WTC11 (cell line): ENCODE measurements around the gene CPEB4. TPM values are rescaled to one million over a fixed set of nuclear protein-coding genes. Genes with fewer than 3 reads are reported as not detected.

Experiments used
- ATAC-seq: fragments of 200-7000 bp; cut with Tn5 transposase; 2 replicates; pipeline ENCODE4 v1.10.0; 2021; ENCODE audit warnings: mild to moderate bottlenecking, moderate library complexity
- CTCF ChIA-PET: fragments of 300-600 bp; sonication (Branson Sonifier 250); formaldehyde crosslinking; loops from one replicate; lab custom pipeline; 2021; ENCODE audit warnings: antibody characterized with exemption; lab: Charles Lee
- POLR2A ChIA-PET: fragments of 350-600 bp; sonication (Branson Sonifier 250); formaldehyde crosslinking; loops from one replicate; lab custom pipeline; 2021; ENCODE audit warnings: antibody characterized with exemption; lab: Charles Lee
- DNase-seq: peaks from one replicate; pipeline ENCODE4 v3.0.0; 2021; ENCODE audit warnings: low spot score
- H3K27ac Mint-ChIP-seq: 2 replicates; pipeline ENCODE4 v1.8.0; 2021; ENCODE audit warnings: mixed read lengths
- H3K27me3 Mint-ChIP-seq: 2 replicates; pipeline ENCODE4 v1.8.0; 2021; ENCODE audit warnings: low read depth, mild to moderate bottlenecking, moderate library complexity, mixed read lengths
- H3K36me3 Mint-ChIP-seq: 2 replicates; pipeline ENCODE4 v1.8.0; 2021; ENCODE audit warnings: mixed read lengths
- H3K4me1 Mint-ChIP-seq: 2 replicates; pipeline ENCODE4 v1.8.0; 2022; ENCODE audit warnings: mixed read lengths
- H3K4me3 Mint-ChIP-seq: 2 replicates; pipeline ENCODE4 v1.8.0; 2021; ENCODE audit warnings: mild to moderate bottlenecking, moderate library complexity, mixed read lengths
- H3K9me3 Mint-ChIP-seq: 2 replicates; pipeline ENCODE4 v1.8.0; 2021; ENCODE audit warnings: mixed read lengths
- EMX1 ChIP-seq: fragments of 250-450 bp; sonication (Bioruptor Pico); IDR thresholded peaks from 2 replicates; pipeline ENCODE4 v1.8.0; 2021; ENCODE audit warnings: mild to moderate bottlenecking
- FOXK1 ChIP-seq: sonication (generic); formaldehyde crosslinking; IDR thresholded peaks from 2 replicates; pipeline ENCODE4 v1.8.0; 2022; ENCODE audit warnings: mild to moderate bottlenecking, moderate library complexity, missing genetic modification reagents
- IRF1 ChIP-seq: sonication (generic); formaldehyde crosslinking; IDR thresholded peaks from 2 replicates; pipeline ENCODE4 v1.8.0; 2023; ENCODE audit warnings: missing genetic modification reagents
- MXD4 ChIP-seq: fragments of 250-450 bp; sonication (Bioruptor Pico); IDR thresholded peaks from 2 replicates; pipeline ENCODE4 v1.8.0; 2021; ENCODE audit warnings: mild to moderate bottlenecking, moderate library complexity, borderline replicate concordance
- NFE2L1 ChIP-seq: sonication (generic); formaldehyde crosslinking; IDR thresholded peaks from 2 replicates; pipeline ENCODE4 v1.8.1; 2023; ENCODE audit warnings: missing genetic modification reagents
- NFYB ChIP-seq: sonication (generic); formaldehyde crosslinking; conservative IDR thresholded peaks from 2 replicates; pipeline ENCODE4 v1.8.0; 2022; ENCODE audit warnings: low read depth, missing genetic modification reagents
- OVOL2 ChIP-seq: fragments of 250-450 bp; sonication (Bioruptor Pico); IDR thresholded peaks from 2 replicates; pipeline ENCODE4 v1.9.0; 2021; ENCODE audit warnings: mild to moderate bottlenecking, borderline replicate concordance
- RORB ChIP-seq: fragments of 250-450 bp; sonication (Bioruptor Pico); IDR thresholded peaks from 2 replicates; pipeline ENCODE4 v1.9.0; 2021; ENCODE audit warnings: mild to moderate bottlenecking
- SMAD3 ChIP-seq: sonication (generic); formaldehyde crosslinking; IDR thresholded peaks from 2 replicates; pipeline ENCODE4 v1.8.0; 2022; ENCODE audit warnings: missing genetic modification reagents, mild to moderate bottlenecking, borderline replicate concordance
- ZBTB21 ChIP-seq: sonication (generic); formaldehyde crosslinking; IDR thresholded peaks from 2 replicates; pipeline ENCODE4 v1.8.1; 2023; ENCODE audit warnings: mild to moderate bottlenecking, missing genetic modification reagents, borderline replicate concordance
- ZNF219 ChIP-seq: sonication (generic); formaldehyde crosslinking; IDR thresholded peaks from 2 replicates; pipeline ENCODE4 v1.8.0; 2023; ENCODE audit warnings: missing genetic modification reagents, mild to moderate bottlenecking, borderline replicate concordance
- ZNF317 ChIP-seq: sonication (generic); formaldehyde crosslinking; IDR thresholded peaks from 2 replicates; pipeline ENCODE4 v1.8.1; 2023; ENCODE audit warnings: low read depth, mild to moderate bottlenecking, moderate library complexity, missing genetic modification reagents, borderline replicate concordance
- total RNA-seq: library from RNA; stranded (reverse); gene quantifications from 3 replicates; pipeline ENCODE4 v1.2.3, GENCODE V29; 2021
- TF ChIP-seq, protein P1 (sequence below): sonication (generic); formaldehyde crosslinking; IDR thresholded peaks from 2 replicates; pipeline ENCODE4 v1.8.1; 2023; ENCODE audit warnings: mild to moderate bottlenecking, moderate library complexity, missing genetic modification reagents
- TF ChIP-seq, protein P2 (sequence below): sonication (generic); formaldehyde crosslinking; IDR thresholded peaks from 2 replicates; pipeline ENCODE4 v1.8.1; 2023; ENCODE audit warnings: mild to moderate bottlenecking, missing genetic modification reagents, borderline replicate concordance
- TF ChIP-seq, protein P3 (sequence below): fragments of 250-450 bp; sonication (Bioruptor Pico); IDR thresholded peaks from 2 replicates; pipeline ENCODE4 v1.9.0; 2021; ENCODE audit warnings: mild to moderate bottlenecking
- TF ChIP-seq, protein P4 (sequence below): sonication (generic); formaldehyde crosslinking; IDR thresholded peaks from 2 replicates; pipeline ENCODE4 v1.8.1; 2022; ENCODE audit warnings: low read depth, mild to moderate bottlenecking, moderate library complexity, missing genetic modification reagents, borderline replicate concordance

The CPEB4 gene
- total RNA-seq, 1 experiment from 2014 or later, result 12.7 TPM

- POLR2A ChIA-PET, result interaction anchor here (0.5 kb wide), 1 partner anchor 13 kb away, joined by 3 read pairs; no protein-coding TSS in a partner anchor
- H3K4me3 Mint-ChIP-seq, result no peak overlapping the region
- peaks cover 45% of the 10 kb centered on the region for H3K4me1 Mint-ChIP-seq
- TF ChIP-seq ZNF219 (no peak), MXD4 (CRISPR knock-in tag) (no peak)
- TF ChIP-seq, protein P1, sequence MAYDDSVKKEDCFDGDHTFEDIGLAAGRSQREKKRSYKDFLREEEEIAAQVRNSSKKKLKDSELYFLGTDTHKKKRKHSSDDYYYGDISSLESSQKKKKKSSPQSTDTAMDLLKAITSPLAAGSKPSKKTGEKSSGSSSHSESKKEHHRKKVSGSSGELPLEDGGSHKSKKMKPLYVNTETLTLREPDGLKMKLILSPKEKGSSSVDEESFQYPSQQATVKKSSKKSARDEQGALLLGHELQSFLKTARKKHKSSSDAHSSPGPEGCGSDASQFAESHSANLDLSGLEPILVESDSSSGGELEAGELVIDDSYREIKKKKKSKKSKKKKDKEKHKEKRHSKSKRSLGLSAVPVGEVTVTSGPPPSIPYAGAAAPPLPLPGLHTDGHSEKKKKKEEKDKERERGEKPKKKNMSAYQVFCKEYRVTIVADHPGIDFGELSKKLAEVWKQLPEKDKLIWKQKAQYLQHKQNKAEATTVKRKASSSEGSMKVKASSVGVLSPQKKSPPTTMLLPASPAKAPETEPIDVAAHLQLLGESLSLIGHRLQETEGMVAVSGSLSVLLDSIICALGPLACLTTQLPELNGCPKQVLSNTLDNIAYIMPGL (CRISPR knock-in tag), result no peak
- TF ChIP-seq, protein P2, sequence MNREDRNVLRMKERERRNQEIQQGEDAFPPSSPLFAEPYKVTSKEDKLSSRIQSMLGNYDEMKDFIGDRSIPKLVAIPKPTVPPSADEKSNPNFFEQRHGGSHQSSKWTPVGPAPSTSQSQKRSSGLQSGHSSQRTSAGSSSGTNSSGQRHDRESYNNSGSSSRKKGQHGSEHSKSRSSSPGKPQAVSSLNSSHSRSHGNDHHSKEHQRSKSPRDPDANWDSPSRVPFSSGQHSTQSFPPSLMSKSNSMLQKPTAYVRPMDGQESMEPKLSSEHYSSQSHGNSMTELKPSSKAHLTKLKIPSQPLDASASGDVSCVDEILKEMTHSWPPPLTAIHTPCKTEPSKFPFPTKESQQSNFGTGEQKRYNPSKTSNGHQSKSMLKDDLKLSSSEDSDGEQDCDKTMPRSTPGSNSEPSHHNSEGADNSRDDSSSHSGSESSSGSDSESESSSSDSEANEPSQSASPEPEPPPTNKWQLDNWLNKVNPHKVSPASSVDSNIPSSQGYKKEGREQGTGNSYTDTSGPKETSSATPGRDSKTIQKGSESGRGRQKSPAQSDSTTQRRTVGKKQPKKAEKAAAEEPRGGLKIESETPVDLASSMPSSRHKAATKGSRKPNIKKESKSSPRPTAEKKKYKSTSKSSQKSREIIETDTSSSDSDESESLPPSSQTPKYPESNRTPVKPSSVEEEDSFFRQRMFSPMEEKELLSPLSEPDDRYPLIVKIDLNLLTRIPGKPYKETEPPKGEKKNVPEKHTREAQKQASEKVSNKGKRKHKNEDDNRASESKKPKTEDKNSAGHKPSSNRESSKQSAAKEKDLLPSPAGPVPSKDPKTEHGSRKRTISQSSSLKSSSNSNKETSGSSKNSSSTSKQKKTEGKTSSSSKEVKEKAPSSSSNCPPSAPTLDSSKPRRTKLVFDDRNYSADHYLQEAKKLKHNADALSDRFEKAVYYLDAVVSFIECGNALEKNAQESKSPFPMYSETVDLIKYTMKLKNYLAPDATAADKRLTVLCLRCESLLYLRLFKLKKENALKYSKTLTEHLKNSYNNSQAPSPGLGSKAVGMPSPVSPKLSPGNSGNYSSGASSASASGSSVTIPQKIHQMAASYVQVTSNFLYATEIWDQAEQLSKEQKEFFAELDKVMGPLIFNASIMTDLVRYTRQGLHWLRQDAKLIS (CRISPR knock-in tag), result no peak
- TF ChIP-seq, protein P3, sequence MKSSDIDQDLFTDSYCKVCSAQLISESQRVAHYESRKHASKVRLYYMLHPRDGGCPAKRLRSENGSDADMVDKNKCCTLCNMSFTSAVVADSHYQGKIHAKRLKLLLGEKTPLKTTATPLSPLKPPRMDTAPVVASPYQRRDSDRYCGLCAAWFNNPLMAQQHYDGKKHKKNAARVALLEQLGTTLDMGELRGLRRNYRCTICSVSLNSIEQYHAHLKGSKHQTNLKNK (CRISPR knock-in tag), result no peak
- TF ChIP-seq, all 79 proteins: peak for 0
- ATAC-seq (no peak), DNase-seq (no peak)
- CTCF ChIA-PET, result interaction anchor here (6.3 kb wide), 1 partner anchor 20 kb away, joined by 35 read pairs; no protein-coding TSS in a partner anchor
- H3K27me3 Mint-ChIP-seq, result no peaks in the 10 kb centered on the region
- H3K36me3 Mint-ChIP-seq, result peaks cover 4% of the 10 kb centered on the region
- no peak overlapping the region for H3K27ac Mint-ChIP-seq
- no peaks in the 10 kb centered on the region for H3K9me3 Mint-ChIP-seq
Measured at GRCh38 chr5:173945160-173945559, 57.0 kb downstream of the CPEB4 start.

- Mint-ChIP-seq H3K4me1 (peaks cover 36% of the 10 kb centered on the region), H3K27ac (no peak overlapping the region), H3K4me3 (no peak overlapping the region), H3K9me3 (no peaks in the 10 kb centered on the region), H3K27me3 (no peaks in the 10 kb centered on the region)
- CTCF ChIA-PET, result interaction anchor here (6.3 kb wide), 1 partner anchor 21 kb away, joined by 35 read pairs; no protein-coding TSS in a partner anchor
- POLR2A ChIA-PET, result no interaction called here
- TF ChIP-seq, protein P4, sequence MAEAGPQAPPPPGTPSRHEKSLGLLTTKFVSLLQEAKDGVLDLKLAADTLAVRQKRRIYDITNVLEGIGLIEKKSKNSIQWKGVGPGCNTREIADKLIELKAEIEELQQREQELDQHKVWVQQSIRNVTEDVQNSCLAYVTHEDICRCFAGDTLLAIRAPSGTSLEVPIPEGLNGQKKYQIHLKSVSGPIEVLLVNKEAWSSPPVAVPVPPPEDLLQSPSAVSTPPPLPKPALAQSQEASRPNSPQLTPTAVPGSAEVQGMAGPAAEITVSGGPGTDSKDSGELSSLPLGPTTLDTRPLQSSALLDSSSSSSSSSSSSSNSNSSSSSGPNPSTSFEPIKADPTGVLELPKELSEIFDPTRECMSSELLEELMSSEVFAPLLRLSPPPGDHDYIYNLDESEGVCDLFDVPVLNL (CRISPR knock-in tag), result no peak
- no peak for TF ChIP-seq NFYB
- TF ChIP-seq EMX1 (CRISPR knock-in tag), result no peak
- no peak for TF ChIP-seq ZNF317 (CRISPR knock-in tag)
- TF ChIP-seq IRF1 (CRISPR knock-in tag), result no peak
- no peak for TF ChIP-seq RORB (CRISPR knock-in tag)
- no peak for TF ChIP-seq OVOL2
- TF ChIP-seq NFE2L1 (CRISPR knock-in tag), result no peak
- TF ChIP-seq, all 79 proteins: peak for 0
- ATAC-seq, result no peak
- DNase-seq, result no peak
- peaks cover 9% of the 10 kb centered on the region for H3K36me3 Mint-ChIP-seq
Measured at GRCh38 chr5:173946323-173946722, 58.2 kb downstream of the CPEB4 start.

GRCh38 chr5:173950829-173951228, 62.7 kb downstream of the CPEB4 start:
- Mint-ChIP-seq H3K36me3 (peaks cover 26% of the 10 kb centered on the region), H3K4me1 (no peaks in the 10 kb centered on the region), H3K27me3 (no peaks in the 10 kb centered on the region), H3K9me3 (no peaks in the 10 kb centered on the region), H3K4me3 (no peak overlapping the region), H3K27ac (no peak overlapping the region)
- no peak for TF ChIP-seq ZBTB21 (CRISPR knock-in tag)
- no peak for TF ChIP-seq FOXK1 (CRISPR knock-in tag)
- no peak for TF ChIP-seq SMAD3
- TF ChIP-seq, protein P4 (CRISPR knock-in tag), result no peak
- POLR2A ChIA-PET, result no interaction called here
- CTCF ChIA-PET, result no interaction called here
- ATAC-seq (no peak), DNase-seq (no peak)
